CD14-positive monocyte (primary cell): ENCODE measurements around the gene ARHGEF16. TPM values are rescaled to one million over a fixed set of nuclear protein-coding genes. Genes with fewer than 3 reads are reported as not detected.

Source experiments
- DNase-seq, 3 donors: peaks; one replicate each; pipeline ENCODE4 v3.0.0-alpha.2; 2011 to 2022
- H2AFZ ChIP-seq: 2 replicates; pipeline ENCODE4 v1.6.0; 2012; ENCODE audit warnings: mild to moderate bottlenecking, low read depth, low read length, inconsistent platforms; ENCODE audit not compliant: insufficient read depth, poor library complexity, severe bottlenecking
- H3K27ac ChIP-seq, 2 donors: 1 replicate in 1 of 2; 2 replicates in 1 of 2; pipeline ENCODE4 v1.5.1; 2012 to 2013; ENCODE audit warnings: low read length in 2 of 2, control low read depth in 1 of 2, inconsistent platforms in 1 of 2, low read depth in 1 of 2, mild to moderate bottlenecking in 1 of 2
- H3K27me3 ChIP-seq, 2 donors: one replicate each; pipeline versions ENCODE4 v1.6.0 to v1.6.1; 2011 to 2013; ENCODE audit warnings: low read length in 2 of 2; ENCODE audit not compliant: control insufficient read depth in 2 of 2, insufficient read depth in 2 of 2
- H3K36me3 ChIP-seq, 2 donors: replicated peaks in 1 of 2; 1 replicate in 1 of 2; 2 replicates in 1 of 2; pipeline versions ENCODE4 v1.5.1 to v1.6.1; 2012 to 2013; ENCODE audit warnings: low read length in 2 of 2, control low read depth in 1 of 2, inconsistent platforms in 1 of 2, mild to moderate bottlenecking in 1 of 2; ENCODE audit not compliant: insufficient read depth in 2 of 2, control insufficient read depth in 1 of 2
- H3K4me1 ChIP-seq, 2 donors: 1 replicate in 1 of 2; 2 replicates in 1 of 2; pipeline versions ENCODE4 v1.5.1 to v1.6.1; 2012 to 2013; ENCODE audit warnings: low read length in 2 of 2, control low read depth in 1 of 2, inconsistent platforms in 1 of 2, mild to moderate bottlenecking in 1 of 2, moderate library complexity in 1 of 2; ENCODE audit not compliant: insufficient read depth in 2 of 2, control insufficient read depth in 1 of 2
- H3K4me2 ChIP-seq: replicated peaks from 2 replicates; pipeline ENCODE3; 2012; ENCODE audit warnings: low read length, moderate library complexity, mild to moderate bottlenecking; ENCODE audit not compliant: poor library complexity, severe bottlenecking; ENCODE audit errors: extremely low read depth
- H3K4me3 ChIP-seq, 3 experiments: fragments of 200-600 bp in 1 of 3; sonication (generic) in 1 of 3; replicated peaks in 1 of 3; 1 replicate in 2 of 3; 2 replicates in 1 of 3; pipeline ENCODE4 v1.5.1; 2011 to 2013; ENCODE audit warnings: low read length in 3 of 3, mild to moderate bottlenecking in 3 of 3, control low read depth in 2 of 3, low read depth in 2 of 3, inconsistent platforms in 1 of 3, moderate library complexity in 1 of 3
- H3K79me2 ChIP-seq: 2 replicates; pipeline ENCODE4 v1.6.0; 2012; ENCODE audit warnings: mild to moderate bottlenecking, control low read depth, inconsistent platforms, low read length, moderate library complexity; ENCODE audit not compliant: insufficient read depth
- H3K9ac ChIP-seq: 2 replicates; pipeline ENCODE4 v1.6.0; 2017; ENCODE audit warnings: low read length, mild to moderate bottlenecking; ENCODE audit not compliant: insufficient read depth, poor library complexity, severe bottlenecking
- H3K9me3 ChIP-seq, 2 donors: replicated peaks in 1 of 2; 1 replicate in 1 of 2; 2 replicates in 1 of 2; pipeline versions ENCODE4 v1.5.1 to v1.6.1; 2012 to 2013; ENCODE audit warnings: low read length in 2 of 2, control low read depth in 1 of 2; ENCODE audit not compliant: control insufficient read depth in 1 of 2, insufficient read depth in 1 of 2
- H4K20me1 ChIP-seq: 2 replicates; pipeline ENCODE4 v1.6.0; 2012; ENCODE audit warnings: mild to moderate bottlenecking, low read length, control low read depth, moderate library complexity; ENCODE audit not compliant: insufficient read depth
- H3K27ac Mint-ChIP-seq, 7 donors: one replicate each; pipeline ENCODE4 v1.8.0; 2020; ENCODE audit warnings: mild to moderate bottlenecking in 7 of 7, mixed read lengths in 7 of 7, moderate library complexity in 6 of 7, inconsistent platforms in 2 of 7
- H3K27me3 Mint-ChIP-seq, 3 donors: one replicate each; pipeline ENCODE4 v1.8.0; 2021 to 2022; ENCODE audit warnings: low read depth in 3 of 3, mild to moderate bottlenecking in 3 of 3, mixed read lengths in 3 of 3, moderate library complexity in 3 of 3, inconsistent platforms in 1 of 3
- H3K36me3 Mint-ChIP-seq, 2 donors: one replicate each; pipeline ENCODE4 v1.8.0; 2020; ENCODE audit warnings: mixed read lengths in 2 of 2, inconsistent platforms in 1 of 2, mild to moderate bottlenecking in 1 of 2
- H3K4me1 Mint-ChIP-seq: one replicate; pipeline ENCODE4 v1.8.0; 2020; ENCODE audit warnings: mild to moderate bottlenecking, mixed read lengths
- H3K4me3 Mint-ChIP-seq, 2 donors: one replicate each; pipeline ENCODE4 v1.8.0; 2020; ENCODE audit warnings: mild to moderate bottlenecking in 2 of 2, mixed read lengths in 2 of 2, moderate library complexity in 1 of 2
- H3K9me3 Mint-ChIP-seq, 7 donors: one replicate each; pipeline ENCODE4 v1.8.0; 2020 to 2022; ENCODE audit warnings: mixed read lengths in 7 of 7, mild to moderate bottlenecking in 6 of 7, moderate library complexity in 6 of 7, inconsistent platforms in 2 of 7
- CTCF ChIP-seq: fragments of 200-600 bp; IDR thresholded peaks from one replicate; pipeline ENCODE4 v1.8.0; 2022; ENCODE audit warnings: antibody characterized with exemption, mild to moderate bottlenecking
- WGBS: methylation state at CpG from one replicate; pipeline ENCODE4 v1.1.5; 2013; ENCODE audit warnings: missing lambda C conversion rate; ENCODE audit not compliant: insufficient coverage; 5-methylcytosine and 5-hydroxymethylcytosine counted together
- intact Hi-C, 2 donors: fragments of 100-400 bp; cut with micrococcal nuclease; formaldehyde crosslinking; loops; one replicate each; pipeline versions ENCODE4 v1.15.0 to v1.15.1; 2023
- polyA plus RNA-seq, 3 donors: library from polyadenylated mRNA; depleted of rRNA in 1 of 3; unstranded in 2 of 3; stranded (reverse) in 1 of 3; fragments of 300-500 nt in 2 of 3; fragments of >200 nt in 1 of 3; fragmentation: Illumina TruSeq in 2 of 3; gene quantifications; 1 replicate in 2 of 3; 2 replicates in 1 of 3; pipeline ENCODE4 v1.2.3, GENCODE V29; 2012 to 2021

Gene ARHGEF16
- polyA plus RNA-seq, 3 donors: not detected

GRCh38 chr1:3429320-3429719, 25.1 kb upstream of the ARHGEF16 start:
- Histone ChIP-seq H3K4me3 (no peak overlapping the region), H3K27me3 (no peaks in the 10 kb centered on the region), H3K9ac (no peak overlapping the region), H3K79me2 (no peaks in the 10 kb centered on the region), H3K9me3 (no peaks in the 10 kb centered on the region), H3K4me2 (no peak overlapping the region), H2AFZ (no peak overlapping the region), H3K27ac (no peak overlapping the region), H3K4me1 (no peaks in the 10 kb centered on the region), H4K20me1 (no peaks in the 10 kb centered on the region), H3K36me3 (no peaks in the 10 kb centered on the region)
- intact Hi-C loops: no loop called here
- no peak overlapping the region for H3K27ac Mint-ChIP-seq
- no peak for DNase-seq
- H3K27me3 Mint-ChIP-seq: peaks cover 0 to 4% (median 3%) of the 10 kb centered on the region in 3 donors
- 88% methylated on average over 3 of the region's 13 CpGs for WGBS
- H3K36me3 Mint-ChIP-seq: no peaks in the 10 kb centered on the region
- no peaks in the 10 kb centered on the region for H3K4me1 Mint-ChIP-seq
- H3K4me3 Mint-ChIP-seq: no peak overlapping the region
- H3K9me3 Mint-ChIP-seq: peaks cover 0 to 4% (median 0%) of the 10 kb centered on the region in 7 donors
- no peak for TF ChIP-seq CTCF

- peaks cover 0 to 4% (median 0%) of the 10 kb centered on the region in 7 donors for H3K9me3 Mint-ChIP-seq
- no peak for DNase-seq
- H3K9me3 ChIP-seq: no peaks in the 10 kb centered on the region
- H3K4me1 Mint-ChIP-seq: no peaks in the 10 kb centered on the region
- H2AFZ ChIP-seq: no peak overlapping the region
- intact Hi-C loops: no loop called here
- H3K4me1 ChIP-seq: no peaks in the 10 kb centered on the region
- H3K4me3 Mint-ChIP-seq: no peak overlapping the region
- no peaks in the 10 kb centered on the region for H3K36me3 ChIP-seq
- H3K79me2 ChIP-seq: no peaks in the 10 kb centered on the region
- WGBS: 93% methylated on average over 14 of the region's 16 CpGs
- TF ChIP-seq CTCF: no peak
- no peaks in the 10 kb centered on the region for H3K36me3 Mint-ChIP-seq
- H3K9ac ChIP-seq: no peak overlapping the region
- H3K4me3 ChIP-seq: no peak overlapping the region
- no peak overlapping the region for H3K27ac Mint-ChIP-seq
- H4K20me1 ChIP-seq: no peaks in the 10 kb centered on the region
- H3K4me2 ChIP-seq: no peak overlapping the region
- no peaks in the 10 kb centered on the region for H3K27me3 ChIP-seq
- H3K27ac ChIP-seq: no peak overlapping the region
- peaks cover 0 to 4% (median 3%) of the 10 kb centered on the region in 3 donors for H3K27me3 Mint-ChIP-seq
Observed at GRCh38 chr1:3429766-3430165, 24.7 kb upstream of the ARHGEF16 start.
